Loucy (cell line): ENCODE results near the gene JOSD1.

Experiments used
- CTCF ChIP-seq: fragments of 200-600 bp; sonication (generic); conservative IDR thresholded peaks from 2 replicates; pipeline ENCODE4 v1.5.1; 2014; ENCODE audit warnings: mild to moderate bottlenecking, antibody characterized with exemption, low read length
- EZH2phosphoT487 ChIP-seq: fragments of 200-600 bp; IDR thresholded peaks from 2 replicates; pipeline ENCODE4 v1.6.1; 2018; ENCODE audit warnings: antibody characterized with exemption, mild to moderate bottlenecking, moderate library complexity, borderline replicate concordance

GRCh38 chr22:38719196-38719595 is 18.5 kb upstream of the JOSD1 start:
- no peak for TF ChIP-seq EZH2phosphoT487
- TF ChIP-seq CTCF = no peak
